Uterus (tissue), 4 donors: ENCODE results near the gene UBE2N. TPM values are rescaled to one million over a fixed set of nuclear protein-coding genes. Genes with fewer than 3 reads are reported as not detected.

ENCODE experiments used
- DNase-seq, 2 donors: peaks; one replicate each; pipeline ENCODE4 v3.0.0-alpha.2; 2019 to 2020
- H3K27ac ChIP-seq, 2 donors: fragments of 200-600 bp; sonication (generic); 1 replicate in 1 of 2; 2 replicates in 1 of 2; pipeline ENCODE4 v1.5.1; 2016 to 2018
- H3K27me3 ChIP-seq, 2 donors: fragments of 200-600 bp; sonication (generic); one replicate each; pipeline ENCODE4 v1.5.1; 2018 to 2019; ENCODE audit warnings: control low read depth in 1 of 2
- H3K36me3 ChIP-seq, 2 donors: fragments of 200-600 bp; sonication (generic); one replicate each; pipeline ENCODE4 v1.5.1; 2019; ENCODE audit warnings: control low read depth in 1 of 2
- H3K4me1 ChIP-seq, 2 donors: fragments of 200-600 bp; sonication (generic); one replicate each; pipeline ENCODE4 v1.5.1; 2018 to 2019; ENCODE audit warnings: control low read depth in 1 of 2
- H3K4me3 ChIP-seq, 2 donors: fragments of 200-600 bp; sonication (generic); 1 replicate in 1 of 2; 2 replicates in 1 of 2; pipeline ENCODE4 v1.5.1; 2018 to 2019; ENCODE audit warnings: mild to moderate bottlenecking in 1 of 2
- H3K9me3 ChIP-seq, 2 donors: fragments of 200-600 bp; sonication (generic); one replicate each; pipeline ENCODE4 v1.5.1; 2019; ENCODE audit warnings: control low read depth in 1 of 2
- CTCF ChIP-seq, 4 experiments: fragments of 200-600 bp in 2 of 4; fragments of 450-650 bp in 2 of 4; sonication (generic) in 2 of 4; IDR thresholded peaks; one replicate each; pipeline ENCODE4 v1.5.1; 2016 to 2019; ENCODE audit warnings: antibody characterized with exemption in 4 of 4, mild to moderate bottlenecking in 2 of 4, moderate library complexity in 1 of 4
- POLR2A ChIP-seq, 2 donors: fragments of 450-650 bp; IDR thresholded peaks; one replicate each; pipeline ENCODE4 v1.6.1; 2016; ENCODE audit warnings: antibody characterized with exemption in 2 of 2, mild to moderate bottlenecking in 1 of 2, moderate library complexity in 1 of 2
- intact Hi-C: fragments of 100-400 bp; cut with DNase I; formaldehyde crosslinking; loops from one replicate; pipeline ENCODE4 v1.15.1; 2023; ENCODE audit warnings: low total_unique reads
- total RNA-seq, 4 donors: library from RNA; depleted of rRNA in 3 of 4; stranded (reverse); fragments of >200 nt in 3 of 4; gene quantifications; one replicate each; pipeline versions ENCODE4 v1.1.0 to v1.2.4, GENCODE V29; 2014 to 2023
- donor health status: DM: yes; HTN: yes; CAD: no.

Gene UBE2N
- total RNA-seq, 4 donors from 2014 or later = 22.4 to 102 (median 31.4) TPM

DNA sequence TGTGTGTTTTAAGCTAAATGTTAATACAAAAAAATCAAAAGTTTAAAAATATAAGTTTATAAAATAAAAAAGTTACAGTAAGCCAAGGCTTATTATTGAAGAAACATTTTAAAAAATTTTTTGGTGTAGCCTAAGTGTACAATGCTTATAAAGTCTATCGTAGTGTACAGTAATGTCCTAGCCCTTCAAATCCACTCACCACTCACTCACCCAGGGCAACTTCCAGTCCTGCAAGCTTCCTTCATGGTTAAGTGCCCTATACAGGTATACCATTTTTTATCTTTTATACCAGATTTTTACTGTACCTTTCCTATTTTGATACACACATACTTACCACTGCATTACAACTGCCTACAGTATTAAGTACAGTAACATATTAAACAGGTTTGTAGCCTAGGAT, 11.9 kb downstream of the UBE2N start:
- no peaks in the 10 kb centered on the region for H3K27me3 ChIP-seq
- H3K27ac ChIP-seq = no peak overlapping the region
- no peak overlapping the region for H3K4me3 ChIP-seq
- no peak for DNase-seq
- intact Hi-C loops = no loop called here
- H3K36me3 ChIP-seq = no peaks in the 10 kb centered on the region
- no peak for TF ChIP-seq POLR2A (IDR thresholded peaks at IDR 0.05)
- TF ChIP-seq CTCF (IDR thresholded peaks at IDR 0.05) = no peak
- H3K4me1 ChIP-seq = peaks cover 6 to 8% of the 10 kb centered on the region in 2 donors
- no peaks in the 10 kb centered on the region for H3K9me3 ChIP-seq

DNA sequence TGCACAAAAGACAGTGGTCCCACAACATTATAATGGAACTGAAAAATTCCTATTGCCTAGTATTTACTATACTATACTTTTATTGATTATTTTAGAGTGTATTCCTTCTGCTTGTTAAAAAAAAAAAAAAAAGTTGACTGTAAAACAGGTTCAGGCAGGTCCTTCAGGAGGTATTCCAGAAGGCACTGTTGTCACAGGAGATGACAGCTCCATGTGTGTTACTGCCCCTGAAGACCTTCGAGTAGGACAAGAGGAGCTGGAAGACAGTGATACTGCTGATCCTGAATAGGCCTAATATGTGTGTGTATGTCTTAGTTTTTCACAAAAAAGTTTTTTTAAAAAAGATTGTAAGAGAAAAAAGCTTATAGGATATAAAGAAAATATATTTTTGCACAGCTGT, 12.3 kb downstream of the UBE2N start:
- H3K4me1 ChIP-seq = peaks cover 6 to 8% of the 10 kb centered on the region in 2 donors
- H3K36me3 ChIP-seq = no peaks in the 10 kb centered on the region
- intact Hi-C loops = no loop called here
- H3K4me3 ChIP-seq = no peak overlapping the region
- H3K27me3 ChIP-seq = no peaks in the 10 kb centered on the region
- TF ChIP-seq CTCF (IDR thresholded peaks at IDR 0.05) = no peak
- no peak overlapping the region for H3K27ac ChIP-seq
- no peak for DNase-seq
- no peaks in the 10 kb centered on the region for H3K9me3 ChIP-seq

GRCh38 chr12:93427779-93428564, 13.8 kb downstream of the UBE2N start:
- DNase-seq = no peak
- no peaks in the 10 kb centered on the region for H3K27me3 ChIP-seq
- H3K4me1 ChIP-seq = peaks cover 4 to 6% of the 10 kb centered on the region in 2 donors
- H3K9me3 ChIP-seq = no peaks in the 10 kb centered on the region
- intact Hi-C loops = no loop called here
- H3K36me3 ChIP-seq = no peaks in the 10 kb centered on the region
- TF ChIP-seq POLR2A (IDR thresholded peaks at IDR 0.05) (no peak), CTCF (IDR thresholded peaks at IDR 0.05) (no peak)
- no peak overlapping the region for H3K27ac ChIP-seq
- no peak overlapping the region for H3K4me3 ChIP-seq

DNA sequence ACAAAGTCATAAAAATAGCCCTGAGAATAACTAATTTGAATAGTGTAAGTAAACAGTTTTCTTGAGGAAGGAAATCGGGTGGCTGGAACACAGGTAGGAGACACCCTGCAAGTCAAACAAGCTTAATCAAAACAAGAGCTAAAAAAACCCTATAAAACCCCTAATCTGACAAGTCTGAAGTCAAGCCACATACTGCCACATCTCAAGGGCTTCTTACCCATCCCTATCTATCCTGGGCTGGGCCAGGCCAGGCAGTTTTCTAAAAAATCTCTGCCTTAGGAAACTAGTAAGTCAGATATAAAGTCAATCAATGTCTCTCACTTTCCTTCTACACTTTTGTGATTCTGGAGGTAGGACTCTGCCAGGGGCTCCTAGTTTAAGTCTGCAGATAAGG, 15.3 kb downstream of the UBE2N start:
- intact Hi-C loops = no loop called here
- Histone ChIP-seq H3K9me3 (no peaks in the 10 kb centered on the region), H3K27me3 (no peaks in the 10 kb centered on the region), H3K27ac (peak overlapping the region in 1 of 2 donors; percentile 0), H3K36me3 (no peaks in the 10 kb centered on the region), H3K4me1 (peaks cover 4 to 6% of the 10 kb centered on the region in 2 donors), H3K4me3 (no peak overlapping the region)
- DNase-seq = no peak
- TF ChIP-seq CTCF (IDR thresholded peaks at IDR 0.05) (no peak), POLR2A (IDR thresholded peaks at IDR 0.05) (no peak)

DNA sequence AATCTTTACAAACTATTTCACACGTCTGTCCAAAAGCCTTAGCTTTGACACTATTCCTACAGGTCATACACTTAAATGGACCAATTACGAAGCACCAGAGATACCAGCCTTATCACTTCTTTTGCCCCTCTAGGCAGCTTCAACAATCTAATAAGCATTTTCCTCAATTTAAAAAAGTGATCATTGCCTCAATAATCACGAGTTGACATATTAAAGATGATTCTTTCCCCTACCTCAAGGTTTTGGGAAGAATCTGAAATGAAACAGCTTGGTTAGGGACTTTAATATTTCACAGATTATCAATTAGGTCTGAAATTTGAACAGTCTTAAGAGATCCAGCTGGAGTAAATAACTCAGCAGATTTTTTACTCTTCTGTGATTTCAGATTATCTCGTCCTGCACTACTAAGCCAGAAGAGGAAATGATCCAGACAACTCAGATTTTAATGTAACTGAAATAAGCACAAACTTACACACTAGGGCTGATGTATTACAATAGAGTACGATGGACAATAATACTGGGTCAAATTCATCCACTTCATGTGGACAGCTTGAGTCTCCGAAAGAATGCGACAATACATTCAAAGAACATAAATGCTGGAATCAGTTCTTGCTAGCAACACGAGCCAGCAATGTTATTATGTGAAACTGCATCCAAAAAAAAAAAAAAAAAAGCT, 15.9 kb downstream of the UBE2N start:
- no peak for DNase-seq
- peak overlapping the region in 1 of 2 donors; percentile 0 for H3K27ac ChIP-seq

More for the DNA sequence above, 15.9 kb downstream of the UBE2N start:
- no peaks in the 10 kb centered on the region for H3K36me3 ChIP-seq
- intact Hi-C loops = no loop called here
- no peaks in the 10 kb centered on the region for H3K27me3 ChIP-seq
- H3K4me1 ChIP-seq = peaks cover 4 to 6% of the 10 kb centered on the region in 2 donors
- H3K9me3 ChIP-seq = no peaks in the 10 kb centered on the region
- H3K4me3 ChIP-seq = no peak overlapping the region
- TF ChIP-seq CTCF (IDR thresholded peaks at IDR 0.05) (no peak), POLR2A (IDR thresholded peaks at IDR 0.05) (no peak)
